ENCODE data around the gene MAL.
"Not testable (repeated sequence)": the region's sequence is repeated elsewhere in the genome, so short reads cannot be mapped to it uniquely, and the experiment has no call there.

The MAL gene

DNA sequence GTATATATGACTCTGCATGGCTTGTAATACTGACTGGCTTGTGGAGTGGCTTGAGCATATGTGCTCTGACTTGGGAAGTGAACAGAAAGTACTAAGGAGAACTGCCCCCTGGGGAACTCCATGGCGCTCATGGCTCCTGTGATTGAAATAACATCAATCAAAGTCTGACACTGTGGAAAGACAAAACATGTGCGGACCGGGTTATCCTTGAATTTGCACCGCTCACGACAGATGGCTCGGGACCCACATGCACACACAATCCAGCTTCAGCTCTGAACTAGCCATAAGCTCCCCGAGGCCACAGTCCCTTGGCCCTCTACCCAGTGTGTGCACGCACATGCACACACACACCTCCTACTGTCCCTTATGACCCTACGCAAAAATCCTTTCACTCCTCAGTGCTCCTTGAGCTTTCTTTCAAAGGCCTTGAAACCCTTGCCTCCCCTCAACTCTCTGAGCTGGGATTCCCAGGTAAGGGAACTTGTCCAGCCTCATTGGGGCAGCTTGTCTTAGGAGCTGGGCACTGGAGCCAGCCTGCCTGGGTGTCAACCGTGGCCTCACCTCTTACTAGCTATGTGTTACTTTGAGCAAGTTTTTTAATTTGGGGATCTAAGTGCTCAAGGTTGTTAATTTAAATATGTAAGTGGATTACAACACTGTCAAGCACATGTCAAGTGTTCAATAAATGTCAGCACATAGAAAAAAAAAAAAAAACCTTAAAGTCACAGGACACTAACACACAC is 52.5 kb downstream of the MAL start:
- no peak for DNase-seq
- H3K27me3 Mint-ChIP-seq, result no peaks in the 10 kb centered on the region
- H3K36me3 Mint-ChIP-seq (ENCODE audit: low read depth), result no peaks in the 10 kb centered on the region
- H3K4me3 Mint-ChIP-seq, result no peak overlapping the region
- H3K4me1 Mint-ChIP-seq, result peaks cover 61% of the 10 kb centered on the region
- ATAC-seq, result no peak
- no peak overlapping the region for H3K27ac Mint-ChIP-seq
- no peaks in the 10 kb centered on the region for H3K9me3 Mint-ChIP-seq

DNA sequence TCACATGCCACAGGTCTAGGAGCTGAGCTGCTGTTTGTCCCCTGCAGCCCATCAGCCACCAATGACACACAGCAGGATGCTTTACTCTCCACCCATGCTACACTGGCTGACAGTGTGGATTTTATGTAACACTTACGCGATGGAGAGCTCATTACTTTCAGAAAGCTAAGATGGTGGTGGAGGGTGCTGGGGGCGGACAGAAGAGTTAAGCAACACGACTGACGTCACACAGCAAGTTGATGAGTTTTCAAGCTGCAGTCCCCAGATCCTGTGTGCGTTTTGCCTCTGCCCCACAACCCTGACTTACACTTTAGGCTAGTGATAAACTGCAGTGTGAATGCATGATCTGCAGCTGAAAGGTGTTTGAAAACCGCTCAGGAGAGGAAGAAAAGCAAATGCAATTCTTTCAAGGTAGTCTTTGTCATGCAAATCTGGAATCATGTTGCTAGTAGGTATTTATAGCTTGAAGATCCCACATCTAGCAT is 53.7 kb downstream of the MAL start:
- H3K4me3 Mint-ChIP-seq, result no peak overlapping the region
- H3K27ac Mint-ChIP-seq, result no peak overlapping the region
- peak; percentile 13 for ATAC-seq
- DNase-seq, result no peak
- H3K36me3 Mint-ChIP-seq (ENCODE audit: low read depth), result peaks cover 2% of the 10 kb centered on the region
- peaks cover 49% of the 10 kb centered on the region for H3K4me1 Mint-ChIP-seq
- no peaks in the 10 kb centered on the region for H3K27me3 Mint-ChIP-seq
- no peaks in the 10 kb centered on the region for H3K9me3 Mint-ChIP-seq

DNA sequence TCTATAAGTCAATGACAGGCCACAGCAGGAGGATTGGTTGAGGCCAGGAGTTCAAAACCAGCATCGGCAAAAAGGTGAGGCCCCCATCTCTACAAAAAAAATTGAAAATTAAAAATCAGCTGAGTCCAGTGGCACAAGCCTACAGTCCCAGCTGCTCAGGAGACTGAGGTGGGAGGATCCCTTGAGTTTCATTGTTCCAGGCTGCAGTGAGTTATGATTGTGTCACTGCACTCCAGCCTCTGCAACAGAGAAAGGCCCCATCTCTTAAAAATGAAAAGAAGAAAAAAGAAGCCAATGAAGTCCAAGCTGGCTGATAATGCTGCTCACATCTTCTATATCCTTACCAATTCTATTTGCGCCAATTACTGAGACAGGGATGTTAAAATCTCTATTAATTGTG is 57.0 kb downstream of the MAL start:
- no peak overlapping the region for H3K27ac Mint-ChIP-seq
- no peaks in the 10 kb centered on the region for H3K27me3 Mint-ChIP-seq
- peaks cover 23% of the 10 kb centered on the region for H3K36me3 Mint-ChIP-seq (ENCODE audit: low read depth)
- H3K4me3 Mint-ChIP-seq, result no peak overlapping the region
- ATAC-seq (no peak), DNase-seq (no peak)
- peaks cover 20% of the 10 kb centered on the region for H3K4me1 Mint-ChIP-seq
- no peaks in the 10 kb centered on the region for H3K9me3 Mint-ChIP-seq

DNA sequence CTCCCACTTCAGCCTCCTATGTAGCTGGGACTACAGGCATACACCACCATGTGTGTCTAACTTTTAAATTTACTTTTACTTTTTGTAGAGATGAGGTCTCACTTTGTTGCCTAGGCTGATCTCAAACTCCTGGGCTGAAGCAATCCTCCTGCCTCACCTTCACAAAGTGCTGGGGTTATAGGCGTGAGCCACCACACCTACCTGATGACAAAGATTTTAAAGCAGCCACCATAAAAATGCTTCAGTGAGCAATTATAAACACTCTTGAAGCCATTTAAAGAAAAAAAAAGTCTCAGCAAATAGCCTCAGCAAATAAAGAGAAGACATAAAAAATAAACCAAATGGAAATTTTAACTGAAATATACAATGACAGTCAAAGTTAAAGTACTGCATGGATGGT is 60.5 kb downstream of the MAL start:
- H3K27ac Mint-ChIP-seq, result no peak overlapping the region
- no peaks in the 10 kb centered on the region for H3K9me3 Mint-ChIP-seq
- no peak for ATAC-seq
- DNase-seq, result no peak
- no peak overlapping the region for H3K4me3 Mint-ChIP-seq
- H3K36me3 Mint-ChIP-seq (ENCODE audit: low read depth), result peaks cover 37% of the 10 kb centered on the region
- no peaks in the 10 kb centered on the region for H3K4me1 Mint-ChIP-seq
- no peaks in the 10 kb centered on the region for H3K27me3 Mint-ChIP-seq

DNA sequence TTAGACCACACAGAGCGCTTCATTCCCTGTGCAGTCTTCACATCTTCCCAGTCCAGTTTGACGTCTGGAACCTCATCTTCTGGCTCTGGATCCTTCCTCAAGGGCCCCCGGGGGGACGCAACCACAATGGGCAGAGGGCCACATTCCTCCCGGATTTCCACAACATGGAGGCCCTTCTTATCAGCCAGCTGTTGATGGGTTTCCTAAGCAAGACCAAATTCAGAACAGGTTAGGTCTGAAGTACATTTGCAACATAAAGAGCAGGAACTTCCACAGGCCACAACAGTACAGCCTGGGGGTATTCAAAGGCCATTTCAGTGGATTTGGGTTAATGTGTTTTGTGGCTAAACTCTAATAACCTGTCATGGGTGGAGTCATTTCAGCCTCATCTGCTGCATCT is 61.9 kb downstream of the MAL start:
- Mint-ChIP-seq H3K4me1 (no peaks in the 10 kb centered on the region), H3K4me3 (no peak overlapping the region), H3K27ac (no peak overlapping the region)

DNA sequence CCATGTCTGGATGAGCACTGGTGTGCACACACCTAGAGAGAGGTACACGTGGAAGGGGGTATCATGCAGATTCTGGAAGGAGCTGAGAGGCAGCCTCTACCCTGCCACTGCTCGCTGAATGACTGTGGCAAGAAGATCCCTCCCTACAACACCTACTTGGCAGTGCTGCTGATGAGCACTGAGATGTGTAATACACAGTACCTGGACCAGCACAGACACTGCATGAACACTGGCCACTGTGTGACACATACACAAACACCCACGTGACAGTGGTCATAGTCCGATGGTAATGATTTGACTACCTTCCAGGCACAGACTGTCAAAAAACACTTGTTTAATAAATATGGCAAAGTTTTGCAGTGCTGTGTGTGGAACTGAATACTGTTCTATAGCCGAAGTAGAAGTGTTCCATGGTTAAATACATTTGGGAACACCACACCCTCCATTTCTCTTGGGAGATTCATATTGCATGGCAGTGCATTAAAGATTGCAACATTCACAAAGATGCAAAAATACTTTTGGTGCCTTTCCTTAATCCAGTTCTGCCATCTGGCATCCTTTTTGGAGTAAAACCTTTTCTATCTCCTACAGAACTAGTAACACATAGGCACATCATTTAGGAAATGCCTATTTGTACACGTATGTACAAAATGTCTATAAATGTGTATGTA is 66.5 kb downstream of the MAL start:
- Mint-ChIP-seq H3K27me3 (no peaks in the 10 kb centered on the region), H3K4me3 (no peak overlapping the region), H3K9me3 (no peaks in the 10 kb centered on the region), H3K27ac (no peak overlapping the region), H3K36me3 (ENCODE audit: low read depth) (peaks cover 61% of the 10 kb centered on the region), H3K4me1 (peaks cover 17% of the 10 kb centered on the region)
- ATAC-seq (peak; percentile 24), DNase-seq (no peak)

More for the DNA sequence above, 61.9 kb downstream of the MAL start:
- DNase-seq (no peak), ATAC-seq (no peak)
- H3K9me3 Mint-ChIP-seq, result no peaks in the 10 kb centered on the region
- H3K27me3 Mint-ChIP-seq, result no peaks in the 10 kb centered on the region
- peaks cover 42% of the 10 kb centered on the region for H3K36me3 Mint-ChIP-seq (ENCODE audit: low read depth)

DNA sequence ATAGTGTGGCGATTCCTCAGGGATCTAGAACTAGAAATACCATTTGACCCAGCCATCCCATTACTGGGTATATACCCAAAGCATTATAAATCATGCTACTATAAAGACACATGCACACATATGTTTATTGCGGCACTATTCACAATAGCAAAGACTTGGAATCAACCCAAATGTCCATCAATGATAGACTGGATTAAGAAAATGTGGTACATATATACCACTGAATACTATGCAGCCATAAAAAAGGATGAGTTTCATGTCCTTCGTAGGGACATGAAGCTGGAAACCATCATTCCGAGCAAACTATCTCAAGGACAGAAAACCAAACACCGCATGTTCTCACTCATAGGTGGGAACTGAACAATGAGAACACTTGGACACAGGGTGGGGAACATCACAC is 72.8 kb downstream of the MAL start:
- not testable (repeated sequence) for H3K4me3 Mint-ChIP-seq, H3K27ac Mint-ChIP-seq, DNase-seq, ATAC-seq, H3K9me3 Mint-ChIP-seq, H3K27me3 Mint-ChIP-seq
- Mint-ChIP-seq H3K4me1 (peaks cover 17% of the 10 kb centered on the region), H3K36me3 (ENCODE audit: low read depth) (peaks cover 84% of the 10 kb centered on the region)

DNA sequence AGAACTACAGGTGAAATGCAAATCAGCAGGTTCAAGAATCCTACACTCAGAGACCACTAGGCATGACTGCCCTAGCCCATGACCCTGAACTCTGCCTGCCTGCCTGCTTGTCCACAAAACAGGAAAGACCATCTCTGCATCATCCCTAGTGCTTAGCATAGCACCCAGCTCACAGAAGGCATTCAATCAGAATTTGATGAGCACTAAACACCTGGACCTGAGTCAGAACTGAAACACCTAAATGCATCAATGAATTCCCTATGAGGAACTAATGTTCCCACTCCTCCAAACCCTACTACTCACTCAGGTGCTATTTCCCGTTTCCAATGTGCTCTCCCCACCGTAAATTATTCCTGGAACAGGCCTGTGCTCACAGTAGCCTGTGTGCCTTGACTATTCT is 74.4 kb downstream of the MAL start:
- no peak overlapping the region for H3K4me3 Mint-ChIP-seq
- no peak for DNase-seq
- H3K4me1 Mint-ChIP-seq, result peaks cover 15% of the 10 kb centered on the region
- H3K27me3 Mint-ChIP-seq, result no peaks in the 10 kb centered on the region
- ATAC-seq, result no peak
- H3K36me3 Mint-ChIP-seq (ENCODE audit: low read depth), result peaks cover 78% of the 10 kb centered on the region
- H3K27ac Mint-ChIP-seq, result no peak overlapping the region
- H3K9me3 Mint-ChIP-seq, result no peaks in the 10 kb centered on the region

Data from activated naive CD8-positive, alpha-beta T cell treated with anti-CD3 and anti-CD28 coated beads, Interleukin-2, amount 50 U/mL, for 24 hours (primary cell).